ENCODE measurements around the gene BAZ1A.

Gene BAZ1A

GRCh38 chr14:34906287-34906686 is 31.1 kb upstream of the BAZ1A start:
- no peak overlapping the region for H3K4me3 ChIP-seq (ENCODE audit: low read length)
- TF ChIP-seq, protein P1, sequence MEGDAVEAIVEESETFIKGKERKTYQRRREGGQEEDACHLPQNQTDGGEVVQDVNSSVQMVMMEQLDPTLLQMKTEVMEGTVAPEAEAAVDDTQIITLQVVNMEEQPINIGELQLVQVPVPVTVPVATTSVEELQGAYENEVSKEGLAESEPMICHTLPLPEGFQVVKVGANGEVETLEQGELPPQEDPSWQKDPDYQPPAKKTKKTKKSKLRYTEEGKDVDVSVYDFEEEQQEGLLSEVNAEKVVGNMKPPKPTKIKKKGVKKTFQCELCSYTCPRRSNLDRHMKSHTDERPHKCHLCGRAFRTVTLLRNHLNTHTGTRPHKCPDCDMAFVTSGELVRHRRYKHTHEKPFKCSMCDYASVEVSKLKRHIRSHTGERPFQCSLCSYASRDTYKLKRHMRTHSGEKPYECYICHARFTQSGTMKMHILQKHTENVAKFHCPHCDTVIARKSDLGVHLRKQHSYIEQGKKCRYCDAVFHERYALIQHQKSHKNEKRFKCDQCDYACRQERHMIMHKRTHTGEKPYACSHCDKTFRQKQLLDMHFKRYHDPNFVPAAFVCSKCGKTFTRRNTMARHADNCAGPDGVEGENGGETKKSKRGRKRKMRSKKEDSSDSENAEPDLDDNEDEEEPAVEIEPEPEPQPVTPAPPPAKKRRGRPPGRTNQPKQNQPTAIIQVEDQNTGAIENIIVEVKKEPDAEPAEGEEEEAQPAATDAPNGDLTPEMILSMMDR (conservative IDR thresholded peaks at IDR 0.05; ENCODE audit: low read length) = no peak
- no peak for DNase-seq (ENCODE audit: low read depth)

GRCh38 chr14:34895277-34895676 is 20.1 kb upstream of the BAZ1A start:
- H3K4me3 ChIP-seq (ENCODE audit: low read length) = no peak overlapping the region
- TF ChIP-seq, protein P1 (conservative IDR thresholded peaks at IDR 0.05; ENCODE audit: low read length) = no peak
- DNase-seq (ENCODE audit: low read depth) = no peak

DNA sequence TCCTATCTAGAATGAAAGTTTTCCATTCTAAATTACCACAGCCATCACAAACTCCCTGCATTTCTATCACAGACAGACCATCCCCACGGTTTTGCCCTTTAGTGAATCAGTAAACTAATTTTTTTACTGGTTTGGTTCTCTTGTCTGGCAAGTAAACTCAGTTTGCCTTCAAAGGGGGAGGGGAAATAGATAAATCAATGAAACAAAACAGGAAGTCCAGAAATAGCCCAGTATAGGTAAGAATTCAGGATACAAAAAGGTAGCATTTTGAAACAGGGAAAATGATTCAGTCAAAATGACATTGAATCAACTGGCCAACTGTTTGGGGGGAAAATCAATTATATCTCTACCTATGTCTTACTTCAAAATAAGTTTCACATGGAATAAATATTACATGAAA is 15.8 kb upstream of the BAZ1A start:
- TF ChIP-seq, protein P1 (conservative IDR thresholded peaks at IDR 0.05; ENCODE audit: low read length) = no peak
- DNase-seq (ENCODE audit: low read depth) = no peak
- H3K4me3 ChIP-seq (ENCODE audit: low read length) = no peak overlapping the region

- DNase-seq (ENCODE audit: low read depth) = no peak
- no peak overlapping the region for H3K4me3 ChIP-seq (ENCODE audit: low read length)
- TF ChIP-seq, protein P1 (conservative IDR thresholded peaks at IDR 0.05; ENCODE audit: low read length) = no peak
Observed at GRCh38 chr14:34888186-34888585, 13.0 kb upstream of the BAZ1A start.

GRCh38 chr14:34883954-34884353 is 8.8 kb upstream of the BAZ1A start:
- H3K4me3 ChIP-seq (ENCODE audit: low read length) = no peak overlapping the region
- TF ChIP-seq, protein P1 (conservative IDR thresholded peaks at IDR 0.05; ENCODE audit: low read length) = no peak
- DNase-seq (ENCODE audit: low read depth) = no peak

GRCh38 chr14:34874386-34875030 is 652 bp downstream of the BAZ1A start:
- DNase-seq (ENCODE audit: low read depth) = peak; percentile 47

More at GRCh38 chr14:34874386-34875030, 652 bp downstream of the BAZ1A start:
- TF ChIP-seq, protein P1 (conservative IDR thresholded peaks at IDR 0.05; ENCODE audit: low read length) = no peak
- peak overlapping the region; percentile 80 for H3K4me3 ChIP-seq (ENCODE audit: low read length)
